Measurements from ENCODE around the gene LRRTM4.

GRCh38 chr2:77508511-77508910 lies 13.7 kb downstream of the LRRTM4 start:
- TF ChIP-seq, protein P1, sequence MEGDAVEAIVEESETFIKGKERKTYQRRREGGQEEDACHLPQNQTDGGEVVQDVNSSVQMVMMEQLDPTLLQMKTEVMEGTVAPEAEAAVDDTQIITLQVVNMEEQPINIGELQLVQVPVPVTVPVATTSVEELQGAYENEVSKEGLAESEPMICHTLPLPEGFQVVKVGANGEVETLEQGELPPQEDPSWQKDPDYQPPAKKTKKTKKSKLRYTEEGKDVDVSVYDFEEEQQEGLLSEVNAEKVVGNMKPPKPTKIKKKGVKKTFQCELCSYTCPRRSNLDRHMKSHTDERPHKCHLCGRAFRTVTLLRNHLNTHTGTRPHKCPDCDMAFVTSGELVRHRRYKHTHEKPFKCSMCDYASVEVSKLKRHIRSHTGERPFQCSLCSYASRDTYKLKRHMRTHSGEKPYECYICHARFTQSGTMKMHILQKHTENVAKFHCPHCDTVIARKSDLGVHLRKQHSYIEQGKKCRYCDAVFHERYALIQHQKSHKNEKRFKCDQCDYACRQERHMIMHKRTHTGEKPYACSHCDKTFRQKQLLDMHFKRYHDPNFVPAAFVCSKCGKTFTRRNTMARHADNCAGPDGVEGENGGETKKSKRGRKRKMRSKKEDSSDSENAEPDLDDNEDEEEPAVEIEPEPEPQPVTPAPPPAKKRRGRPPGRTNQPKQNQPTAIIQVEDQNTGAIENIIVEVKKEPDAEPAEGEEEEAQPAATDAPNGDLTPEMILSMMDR (conservative IDR thresholded peaks at IDR 0.05; ENCODE audit: low read depth, low read length): no peak
- TF ChIP-seq EZH2 (IDR thresholded peaks at IDR 0.05; ENCODE audit: borderline replicate concordance, low read depth, low read length, poor library complexity, severe bottlenecking): no peak

Data from A673 (cell line).